ENCODE data around the gene CDC42EP3.

Gene CDC42EP3

DNA sequence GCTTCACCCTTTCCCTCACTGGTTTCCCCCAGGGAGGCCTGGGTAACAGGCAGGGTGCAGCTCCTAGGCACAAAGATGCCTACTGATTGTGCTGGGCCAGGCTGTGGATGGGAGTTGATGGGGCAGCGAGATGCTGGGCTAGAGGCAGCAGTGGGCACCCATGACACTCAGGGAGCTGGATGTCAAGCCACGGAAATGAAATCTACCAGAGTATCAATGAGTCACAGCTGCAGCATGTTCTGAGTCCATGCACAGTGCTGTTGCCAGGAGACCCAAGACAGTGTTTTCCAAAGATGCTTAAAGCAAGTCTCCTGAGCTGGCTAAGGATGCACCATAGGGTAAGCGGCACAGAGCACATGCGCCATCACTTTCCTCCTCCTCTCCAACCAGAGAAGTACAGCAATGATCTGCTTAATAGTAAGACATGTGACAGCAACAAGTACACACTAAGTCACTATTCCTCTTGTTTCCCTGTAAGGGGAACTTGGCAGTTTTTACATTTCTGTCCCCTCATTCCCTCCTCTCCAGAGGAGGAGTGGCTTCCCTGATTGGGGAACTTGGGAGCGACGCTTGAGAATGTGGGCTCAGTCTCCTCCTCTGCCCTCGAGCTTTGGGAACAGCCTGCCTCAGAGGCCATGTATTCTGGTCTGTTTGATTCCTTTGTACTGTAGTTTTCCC is 57.2 kb downstream of the CDC42EP3 start:
- DNase-seq, result peak; percentile 89

- no peak for DNase-seq
Measured at GRCh38 chr2:37612382-37612781, 59.1 kb downstream of the CDC42EP3 start.

- no peak for DNase-seq
Measured at GRCh38 chr2:37610638-37611289, 60.7 kb downstream of the CDC42EP3 start.

DNA sequence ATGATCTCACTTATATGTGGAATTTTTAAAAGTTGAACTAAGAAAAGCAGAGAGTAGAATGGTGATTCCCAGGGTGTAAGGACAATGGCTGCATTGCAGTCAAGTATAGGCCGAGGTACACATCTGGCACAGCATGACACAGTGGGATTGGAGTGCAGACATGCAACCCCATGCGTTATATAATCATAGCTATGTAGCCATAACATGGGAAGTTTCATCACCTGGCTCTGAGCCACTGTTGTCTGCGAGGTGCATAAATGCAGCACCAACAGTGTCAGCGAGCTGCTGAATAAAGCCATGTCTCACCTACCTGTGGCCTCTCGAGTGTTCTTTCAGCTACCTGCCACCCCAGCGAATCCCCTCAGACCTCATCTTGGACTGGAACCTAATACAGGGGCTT is 61.7 kb downstream of the CDC42EP3 start:
- DNase-seq, result no peak

DNA sequence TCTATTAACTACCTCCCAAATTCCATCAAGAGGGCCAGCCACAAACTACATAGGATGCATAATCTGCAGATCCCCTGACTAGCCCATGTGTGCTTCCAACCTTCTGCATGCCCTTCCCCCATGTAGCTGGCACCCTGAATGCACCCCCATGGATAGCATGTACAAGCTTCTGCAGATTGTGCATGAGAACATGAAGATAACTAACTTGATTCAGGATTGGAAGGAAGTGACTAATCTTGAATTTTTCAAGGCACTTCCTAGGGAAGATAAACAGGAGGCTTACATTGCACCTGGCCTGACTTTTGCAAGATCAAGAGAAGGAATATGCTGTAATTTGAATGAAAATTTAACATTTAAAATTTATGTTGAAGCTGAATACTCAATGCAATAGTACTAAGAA is 66.7 kb downstream of the CDC42EP3 start:
- DNase-seq, result no peak

GRCh38 chr2:37602702-37603101 is 68.7 kb downstream of the CDC42EP3 start:
- DNase-seq, result no peak

DNA sequence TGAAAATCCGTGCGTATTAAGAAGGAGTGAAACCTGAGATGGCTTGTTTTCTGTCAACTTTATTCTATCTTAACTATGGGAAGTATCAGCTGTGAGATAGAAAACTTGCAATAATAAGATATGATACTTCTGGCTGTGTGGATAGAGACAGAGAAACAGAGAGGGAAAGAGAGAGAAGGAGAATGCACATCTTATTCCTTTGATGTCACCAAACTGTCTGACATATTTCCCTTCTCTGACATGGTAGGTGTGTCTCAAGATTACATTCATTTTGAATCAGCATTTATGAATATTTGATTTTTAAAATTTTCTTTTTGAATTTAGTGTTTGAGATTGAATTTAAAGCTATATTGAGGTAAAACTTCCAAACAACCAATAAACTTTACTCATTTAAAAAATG is 69.4 kb downstream of the CDC42EP3 start:
- DNase-seq, result no peak

GRCh38 chr2:37601569-37601968 is 69.9 kb downstream of the CDC42EP3 start:
- no peak for DNase-seq

GRCh38 chr2:37600735-37601134 is 70.7 kb downstream of the CDC42EP3 start:
- DNase-seq, result no peak

DNA sequence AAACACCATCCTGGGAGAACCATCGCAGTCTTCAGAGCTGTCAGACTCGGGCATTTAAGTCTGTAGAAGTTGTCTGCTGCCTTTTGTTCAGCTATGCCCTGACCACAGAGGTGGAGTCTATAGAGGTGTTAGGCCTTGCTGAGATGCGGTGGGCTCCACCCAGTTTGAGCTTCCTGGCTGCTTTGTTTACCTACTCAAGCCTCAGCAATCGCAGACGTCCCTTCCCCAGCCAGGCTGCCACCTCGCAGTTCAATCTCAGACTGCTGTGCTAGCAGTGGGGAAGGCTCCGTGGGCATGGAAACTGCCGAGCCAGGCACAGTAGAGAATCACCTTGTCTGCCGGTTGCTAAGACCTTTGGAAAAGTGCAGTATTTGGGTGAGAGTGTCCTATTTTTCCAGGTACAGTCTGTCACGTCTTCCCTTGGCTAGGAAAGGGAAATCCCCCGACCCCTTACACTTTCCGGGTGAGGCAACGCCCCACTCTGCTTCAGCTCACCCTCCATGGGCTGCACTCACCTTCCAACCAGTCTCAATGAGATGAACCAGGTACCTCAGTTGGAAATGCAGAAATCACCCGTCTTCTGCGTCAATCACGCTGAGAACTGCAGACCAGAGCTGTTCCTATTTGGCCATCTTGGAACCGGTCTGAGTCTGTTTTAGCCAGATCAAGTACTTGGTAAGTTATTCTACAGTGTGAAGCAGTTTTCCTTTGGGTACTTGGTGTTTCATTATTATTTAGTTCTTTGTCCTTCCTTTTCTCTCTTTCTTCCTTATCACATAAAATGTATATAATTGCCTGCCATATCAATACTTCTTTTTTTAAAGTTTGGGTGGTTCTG is 71.5 kb downstream of the CDC42EP3 start:
- no peak for DNase-seq

- DNase-seq, result no peak
Measured at GRCh38 chr2:37593694-37594093, 77.7 kb downstream of the CDC42EP3 start.

GRCh38 chr2:37593024-37593423 is 78.4 kb downstream of the CDC42EP3 start:
- DNase-seq, result no peak
